HTERT RPE-1 (cell line): Measurements from ENCODE around the gene FBXL3.

Experiments used
- in situ Hi-C: fragments of 300-500 bp; cut with MboI; formaldehyde crosslinking; loops from 4 replicates; pipeline ENCODE4 v1.14.3; 2020; ENCODE audit warnings: low sequenced_read_pairs

Gene FBXL3, protein sequence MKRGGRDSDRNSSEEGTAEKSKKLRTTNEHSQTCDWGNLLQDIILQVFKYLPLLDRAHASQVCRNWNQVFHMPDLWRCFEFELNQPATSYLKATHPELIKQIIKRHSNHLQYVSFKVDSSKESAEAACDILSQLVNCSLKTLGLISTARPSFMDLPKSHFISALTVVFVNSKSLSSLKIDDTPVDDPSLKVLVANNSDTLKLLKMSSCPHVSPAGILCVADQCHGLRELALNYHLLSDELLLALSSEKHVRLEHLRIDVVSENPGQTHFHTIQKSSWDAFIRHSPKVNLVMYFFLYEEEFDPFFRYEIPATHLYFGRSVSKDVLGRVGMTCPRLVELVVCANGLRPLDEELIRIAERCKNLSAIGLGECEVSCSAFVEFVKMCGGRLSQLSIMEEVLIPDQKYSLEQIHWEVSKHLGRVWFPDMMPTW

DNA sequence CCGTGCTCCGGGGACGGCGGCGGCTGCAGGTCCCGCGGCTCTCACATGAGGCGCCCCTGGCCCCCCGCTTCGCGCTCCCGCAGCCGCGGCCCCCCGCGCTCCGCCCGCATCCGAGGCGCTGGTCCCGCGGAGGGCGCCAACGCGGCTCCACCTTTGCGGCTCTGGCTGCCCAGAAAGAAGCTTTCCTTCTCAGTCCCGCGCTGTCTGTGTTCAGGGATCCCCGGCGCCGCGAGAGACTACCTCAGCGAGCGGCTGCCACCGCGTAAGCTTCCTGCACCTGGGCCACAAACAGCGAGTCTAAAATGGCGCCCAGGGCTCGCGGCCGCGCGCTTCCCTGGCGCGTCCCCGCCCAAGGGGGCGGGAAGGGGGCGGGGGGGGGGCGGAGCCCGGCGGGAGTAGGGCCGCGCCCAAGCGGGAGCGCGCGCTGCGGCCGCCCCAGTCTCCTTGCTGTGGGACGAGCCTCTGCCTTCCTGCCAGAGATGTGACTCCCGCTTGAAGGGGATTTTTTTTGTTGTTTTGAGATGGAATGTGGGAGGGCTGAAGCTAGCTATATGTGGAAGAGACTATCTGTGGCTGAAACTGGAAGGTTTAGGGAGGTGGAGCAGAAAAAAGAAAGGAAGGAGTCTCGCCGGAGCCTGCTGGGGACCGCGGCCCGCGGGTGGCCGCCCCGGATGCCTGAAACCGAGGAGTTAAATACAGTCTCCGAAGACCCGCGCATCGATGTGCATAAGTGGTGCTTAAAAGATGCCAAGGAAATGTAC lies at the start of gene FBXL3:
Gene FBXL3, minus strand, starts transcription at position 299 of the 761 bp plus-strand sequence. CDS start 5,299 bp downstream, outside the sequence.
- in situ Hi-C loops: no loop called here

GRCh38 chr13:77067519-77067918 lies 40.6 kb upstream of the FBXL3 start:
- in situ Hi-C loops: no loop called here

GRCh38 chr13:77065461-77066147 lies 38.6 kb upstream of the FBXL3 start:
- in situ Hi-C loops: no loop called here

DNA sequence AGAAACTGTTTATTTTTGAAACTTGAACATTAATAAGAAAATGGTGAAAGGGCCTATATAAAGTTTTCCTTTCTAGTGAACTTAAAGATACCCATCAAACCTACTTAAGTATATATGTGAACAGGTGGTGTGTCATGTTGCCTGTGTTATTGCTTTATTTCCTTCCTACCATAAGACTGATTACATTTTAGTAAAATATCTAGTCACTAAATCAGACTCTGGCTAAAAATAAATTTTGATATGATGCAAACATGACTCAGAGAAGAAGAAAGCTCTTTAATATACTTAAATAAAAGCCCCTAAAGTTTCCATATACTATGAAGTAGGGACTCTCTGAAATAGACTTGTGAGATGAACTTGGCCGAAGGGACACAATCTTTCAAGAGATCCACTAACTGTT lies 35.1 kb upstream of the FBXL3 start:
- in situ Hi-C loops: no loop called here

- in situ Hi-C loops: no loop called here
Measured at GRCh38 chr13:77061362-77061761, 34.4 kb upstream of the FBXL3 start.

- in situ Hi-C loops: no loop called here
Measured at GRCh38 chr13:77056886-77057285, 29.9 kb upstream of the FBXL3 start.

- in situ Hi-C loops: no loop called here
Measured at GRCh38 chr13:77056382-77056781, 29.4 kb upstream of the FBXL3 start.

DNA sequence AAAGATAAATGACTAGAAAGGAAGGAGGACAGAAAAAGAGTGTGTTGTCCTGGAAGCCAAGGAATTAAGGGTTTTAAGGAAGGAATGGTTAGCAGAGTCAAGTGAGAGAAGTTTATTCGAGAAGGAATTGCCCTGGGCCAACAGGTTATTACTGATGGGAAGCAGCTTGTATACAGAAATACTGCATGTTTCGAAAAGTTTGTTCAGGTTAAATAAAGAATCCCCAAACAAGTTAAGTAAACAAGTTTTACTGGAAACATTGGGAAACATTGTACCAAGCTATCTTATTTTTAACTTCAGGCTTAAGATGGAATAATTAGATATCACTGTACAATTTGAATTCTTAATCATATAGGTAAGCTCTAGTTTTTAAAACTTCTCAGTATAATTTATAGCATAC lies 28.2 kb upstream of the FBXL3 start:
- in situ Hi-C loops: no loop called here

DNA sequence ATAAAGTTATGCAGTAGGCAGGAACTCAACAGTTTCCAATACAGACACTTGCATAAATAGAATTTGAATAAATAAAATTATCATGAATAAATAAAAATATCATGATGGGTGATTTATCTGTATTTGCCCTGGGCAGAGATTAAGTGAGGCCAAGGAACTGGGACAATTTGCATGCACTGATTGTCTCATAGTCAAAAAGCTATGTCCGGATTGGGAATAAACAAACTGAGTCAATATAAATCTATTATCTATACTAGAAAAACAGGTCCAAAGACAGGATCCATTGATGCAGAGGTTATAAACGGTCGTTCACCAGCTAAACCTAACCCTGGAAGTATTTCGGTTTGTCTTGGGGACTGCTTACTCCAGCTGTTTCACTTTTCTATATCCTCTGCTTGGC lies 26.2 kb upstream of the FBXL3 start:
- in situ Hi-C loops: no loop called here

GRCh38 chr13:77048681-77049080 lies 21.7 kb upstream of the FBXL3 start:
- in situ Hi-C loops: no loop called here

GRCh38 chr13:77047649-77048343 lies 20.8 kb upstream of the FBXL3 start:
- in situ Hi-C loops: no loop called here

DNA sequence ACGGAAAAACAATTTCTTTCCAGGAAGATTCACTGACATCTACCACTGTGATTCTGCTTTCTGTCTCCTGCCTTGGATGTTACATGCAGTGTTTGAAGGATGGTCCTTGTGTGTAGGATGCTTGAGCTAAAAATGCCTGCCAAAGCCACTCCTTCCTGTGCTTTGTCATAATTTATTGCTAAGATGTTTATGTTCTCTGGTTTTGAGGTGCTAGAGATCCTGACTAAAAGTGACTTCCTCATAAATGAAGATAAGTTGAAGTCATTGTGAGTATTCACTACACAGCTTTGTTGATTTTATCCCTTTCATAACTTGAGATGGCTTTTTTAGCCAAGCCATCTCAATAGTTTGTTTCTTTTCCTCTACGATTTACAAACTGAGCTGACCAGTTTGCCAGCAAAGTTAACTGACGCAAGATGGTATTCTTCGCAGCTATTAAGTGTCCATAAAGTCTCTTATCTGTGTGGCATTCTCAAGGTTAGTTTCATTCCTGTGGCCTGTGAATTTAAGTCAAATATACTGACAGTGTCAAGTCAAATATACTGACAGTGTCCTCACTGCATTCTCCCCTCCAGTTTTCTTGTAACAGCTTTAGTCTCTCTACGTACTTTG lies 15.7 kb upstream of the FBXL3 start:
- in situ Hi-C loops: no loop called here

DNA sequence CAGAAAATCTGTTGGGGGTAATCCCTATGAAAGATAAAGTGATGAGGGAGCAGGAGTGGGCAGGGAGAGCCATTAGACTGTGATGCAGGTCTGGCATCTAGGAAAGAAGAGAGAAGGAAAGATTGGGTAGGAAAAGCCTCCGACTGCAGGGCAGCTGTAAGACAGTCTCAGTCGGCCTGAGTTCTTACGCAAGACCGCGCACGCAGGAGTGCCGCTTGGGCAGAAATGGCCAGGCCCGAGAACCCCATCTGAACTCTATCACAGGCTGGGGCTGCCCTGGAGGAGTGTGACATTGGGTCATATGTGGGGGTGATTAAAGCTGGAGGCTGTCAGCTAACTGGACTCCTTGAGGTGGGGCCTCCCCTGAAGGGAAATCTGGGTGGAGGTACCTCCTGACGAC lies 13.9 kb upstream of the FBXL3 start:
- in situ Hi-C loops: no loop called here

GRCh38 chr13:77040076-77040475 lies 13.1 kb upstream of the FBXL3 start:
- in situ Hi-C loops: no loop called here

DNA sequence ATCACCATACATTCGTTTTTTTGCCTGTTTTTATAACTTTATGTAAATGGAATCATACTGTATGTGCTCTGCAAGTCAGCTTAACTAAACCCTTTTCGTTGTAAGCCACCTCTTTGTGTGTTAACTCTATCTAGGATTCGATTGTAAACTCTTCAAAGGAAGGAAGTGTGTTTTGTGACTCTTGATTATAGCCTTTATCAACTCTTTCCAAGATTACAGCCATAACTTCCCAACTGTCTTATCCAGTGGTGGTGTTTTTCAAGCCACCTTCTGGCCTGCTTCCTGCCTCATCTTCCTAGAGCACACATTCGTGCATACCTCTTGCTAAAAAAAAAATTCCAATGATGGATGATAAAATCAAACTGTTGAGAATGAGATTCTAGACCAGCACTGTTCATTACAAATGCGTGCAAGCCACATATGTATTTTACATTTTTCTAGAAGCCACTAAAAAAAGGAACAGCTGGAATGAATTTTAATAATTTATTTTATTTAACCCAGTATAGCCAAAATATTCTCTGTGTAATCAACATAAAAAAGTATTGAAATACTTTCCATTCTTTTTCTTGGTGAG lies 12.0 kb upstream of the FBXL3 start:
- in situ Hi-C loops: no loop called here

GRCh38 chr13:77036279-77036678 lies 9.3 kb upstream of the FBXL3 start:
- in situ Hi-C loops: no loop called here

GRCh38 chr13:77034881-77035280 lies 7.9 kb upstream of the FBXL3 start:
- in situ Hi-C loops: no loop called here

- in situ Hi-C loops: no loop called here
Measured at GRCh38 chr13:77033717-77034302, 6.9 kb upstream of the FBXL3 start.

GRCh38 chr13:77031656-77032243 lies 4.8 kb upstream of the FBXL3 start:
- in situ Hi-C loops: no loop called here
